Measurements from ENCODE around the gene PHACTR4.

DNA sequence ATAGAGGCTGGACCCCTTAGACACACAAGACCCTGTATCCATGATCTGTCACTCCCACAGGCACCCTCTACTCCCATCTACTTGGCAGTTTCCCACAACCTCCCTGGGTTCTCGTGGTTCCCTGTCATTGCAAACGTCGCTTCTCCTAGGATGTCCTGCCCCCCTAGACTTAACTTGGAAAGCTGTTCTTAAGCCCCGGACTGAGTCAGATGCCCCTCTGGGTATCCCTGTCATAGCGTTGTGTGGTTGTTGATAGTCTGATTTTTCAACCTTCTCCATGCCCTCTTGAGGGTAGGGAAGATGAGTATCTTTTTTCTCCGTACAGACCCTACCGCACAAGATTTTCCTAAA lies 148.1 kb downstream of the PHACTR4 start:
- TF ChIP-seq, protein P1, sequence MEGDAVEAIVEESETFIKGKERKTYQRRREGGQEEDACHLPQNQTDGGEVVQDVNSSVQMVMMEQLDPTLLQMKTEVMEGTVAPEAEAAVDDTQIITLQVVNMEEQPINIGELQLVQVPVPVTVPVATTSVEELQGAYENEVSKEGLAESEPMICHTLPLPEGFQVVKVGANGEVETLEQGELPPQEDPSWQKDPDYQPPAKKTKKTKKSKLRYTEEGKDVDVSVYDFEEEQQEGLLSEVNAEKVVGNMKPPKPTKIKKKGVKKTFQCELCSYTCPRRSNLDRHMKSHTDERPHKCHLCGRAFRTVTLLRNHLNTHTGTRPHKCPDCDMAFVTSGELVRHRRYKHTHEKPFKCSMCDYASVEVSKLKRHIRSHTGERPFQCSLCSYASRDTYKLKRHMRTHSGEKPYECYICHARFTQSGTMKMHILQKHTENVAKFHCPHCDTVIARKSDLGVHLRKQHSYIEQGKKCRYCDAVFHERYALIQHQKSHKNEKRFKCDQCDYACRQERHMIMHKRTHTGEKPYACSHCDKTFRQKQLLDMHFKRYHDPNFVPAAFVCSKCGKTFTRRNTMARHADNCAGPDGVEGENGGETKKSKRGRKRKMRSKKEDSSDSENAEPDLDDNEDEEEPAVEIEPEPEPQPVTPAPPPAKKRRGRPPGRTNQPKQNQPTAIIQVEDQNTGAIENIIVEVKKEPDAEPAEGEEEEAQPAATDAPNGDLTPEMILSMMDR (IDR thresholded peaks at IDR 0.05) = no peak
- no peak for TF ChIP-seq POLR2A (IDR thresholded peaks at IDR 0.05)
